ENCODE data around the gene RGPD6. TPM values are rescaled to one million over a fixed set of nuclear protein-coding genes. Genes with fewer than 3 reads are reported as not detected.
"Not testable (repeated sequence)": the region's sequence is repeated elsewhere in the genome, so short reads cannot be mapped to it uniquely, and the experiment has no call there.

The RGPD6 gene
- total and polyA plus RNA-seq, 8 donors, result 28.2 to 55.9 (median 41.7) TPM

GRCh38 chr2:110474898-110475297 lies 102.1 kb downstream of the RGPD6 start:
- DNase-seq; intact Hi-C loops (cut with DNase I); H3K4me3 ChIP-seq; H3K27me3 ChIP-seq; H3K36me3 ChIP-seq; H3K4me1 ChIP-seq; H3K27ac ChIP-seq; H3K9me3 ChIP-seq: not testable (repeated sequence)
- ATAC-seq, result peak; percentile 54

GRCh38 chr2:110473059-110473358 lies 104.0 kb downstream of the RGPD6 start:
- H3K36me3 ChIP-seq; H3K27ac ChIP-seq; H3K4me3 ChIP-seq; intact Hi-C loops (cut with DNase I); H3K4me1 ChIP-seq; ATAC-seq; H3K9me3 ChIP-seq; H3K27me3 ChIP-seq; DNase-seq: not testable (repeated sequence)

- intact Hi-C loops (cut with DNase I); H3K27me3 ChIP-seq; H3K4me1 ChIP-seq; H3K36me3 ChIP-seq; H3K4me3 ChIP-seq; H3K27ac ChIP-seq; DNase-seq; H3K9me3 ChIP-seq: not testable (repeated sequence)
- ATAC-seq, result peak; percentile 56
Observed at GRCh38 chr2:110472171-110473058, 104.6 kb downstream of the RGPD6 start, which contains the start of gene LIMS4. TSS of gene LIMS4 (minus strand) at chr2:110472816. CDS start at chr2:110472778, 38 bp downstream.

DNA sequence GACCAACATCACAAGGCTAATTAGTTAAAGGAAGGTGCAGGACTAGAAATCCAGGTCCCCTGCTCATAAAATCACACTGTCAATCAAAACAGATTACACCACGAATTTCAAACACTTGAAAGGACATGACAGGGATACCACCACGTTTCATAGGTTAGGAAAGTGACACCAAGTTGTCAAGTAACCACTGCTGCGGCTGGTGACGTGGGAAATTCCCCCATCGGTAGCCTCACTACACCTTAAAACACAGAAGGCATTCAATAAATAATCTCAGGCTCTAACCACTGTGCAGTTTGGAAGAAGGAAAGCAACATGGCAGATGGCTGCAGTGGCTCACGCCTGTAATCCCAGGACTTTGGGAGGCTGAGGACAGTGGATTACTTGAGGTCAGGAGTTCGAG lies 108.1 kb downstream of the RGPD6 start:
- H3K27ac ChIP-seq; H3K4me3 ChIP-seq; ATAC-seq; H3K27me3 ChIP-seq; H3K4me1 ChIP-seq; DNase-seq; H3K36me3 ChIP-seq; intact Hi-C loops (cut with DNase I); H3K9me3 ChIP-seq: not testable (repeated sequence)

GRCh38 chr2:110465312-110465711 lies 111.7 kb downstream of the RGPD6 start:
- H3K36me3 ChIP-seq; DNase-seq; H3K27ac ChIP-seq; H3K4me3 ChIP-seq; intact Hi-C loops (cut with DNase I); H3K27me3 ChIP-seq; H3K9me3 ChIP-seq; H3K4me1 ChIP-seq: not testable (repeated sequence)
- ATAC-seq, result peak; percentile 67

Other genes starting within 250 kb of the RGPD6 start
- 1 to 10 TPM; 1.6 to 2.0 TPM for gene LIMS4, start 104.4 kb downstream of the RGPD6 start, total RNA-seq
- gene LIMS4, start 104.4 kb downstream of the RGPD6 start, polyA plus RNA-seq (ENCODE audit: insufficient read length in 6 of 6), result 1 to 10 TPM; 1.0 to 4.5 (median 2.5) TPM
- 10 to 100 TPM in 1 of 2 donors, 1 to 10 TPM in 1; 7.1 to 10.9 TPM for gene BUB1, start 100.8 kb upstream of the RGPD6 start, total RNA-seq
- gene BUB1, start 100.8 kb upstream of the RGPD6 start, polyA plus RNA-seq (ENCODE audit: insufficient read length in 6 of 6), result 10 to 100 TPM; 17.8 to 44.9 (median 25.7) TPM
- 10 to 100 TPM; 29.3 to 30.3 TPM for gene ACOXL, start 155.4 kb upstream of the RGPD6 start, total RNA-seq
- gene ACOXL, start 155.4 kb upstream of the RGPD6 start, polyA plus RNA-seq (ENCODE audit: insufficient read length in 6 of 6), result 10 to 100 TPM in 1 of 6 donors, 1 to 10 TPM in 5; 4.7 to 11.4 (median 6.6) TPM

Data from left lung (tissue), 10 donors.